ENCODE data around the gene PFKP. TPM values are rescaled to one million over a fixed set of nuclear protein-coding genes. Genes with fewer than 3 reads are reported as not detected.

Gene PFKP
- total and polyA plus RNA-seq, 4 experiments from 2014 or later, result 62.4 to 83.6 (median 73.2) TPM

GRCh38 chr10:3149918-3150317 lies 82.6 kb downstream of the PFKP start:
- no peaks in the 10 kb centered on the region for H3K27me3 Mint-ChIP-seq
- Histone ChIP-seq H3K4me1 (ENCODE audit: insufficient read depth, low read length) (no peaks in the 10 kb centered on the region), H3K4me3 (ENCODE audit: low read length in 2 of 2) (no peak overlapping the region), H3K27ac (ENCODE audit: low read depth, low read length) (no peak overlapping the region), H3K9me3 (ENCODE audit: control insufficient read depth in 1 of 2, low read length in 2 of 2) (no peaks in the 10 kb centered on the region), H3K36me3 (ENCODE audit: insufficient read depth, low read length) (peaks cover 82% of the 10 kb centered on the region), H3K27me3 (ENCODE audit: insufficient read depth, low read length) (no peaks in the 10 kb centered on the region)
- intact Hi-C loops (cut with micrococcal nuclease), result no loop called here
- no peak overlapping the region for H3K4me3 Mint-ChIP-seq
- peaks cover 0 to 2% (median under 1%) of the 10 kb centered on the region in 4 donors for H3K4me1 Mint-ChIP-seq
- no peak for DNase-seq
- no peak overlapping the region for H3K27ac Mint-ChIP-seq
- peaks cover 64 to 98% of the 10 kb centered on the region in 2 donors for H3K36me3 Mint-ChIP-seq
- POLR2A ChIA-PET (ENCODE audit: partially characterized antibody), result no interaction called here
- peaks cover 0 to under 1% (median 0%) of the 10 kb centered on the region in 8 donors for H3K9me3 Mint-ChIP-seq
- CTCF ChIA-PET (ENCODE audit: partially characterized antibody), result no interaction called here

- H3K4me1 Mint-ChIP-seq, result peaks cover 0 to 4% (median under 1%) of the 10 kb centered on the region in 4 donors
- Histone ChIP-seq H3K9me3 (ENCODE audit: control insufficient read depth in 1 of 2, low read length in 2 of 2) (no peaks in the 10 kb centered on the region), H3K27me3 (ENCODE audit: insufficient read depth, low read length) (no peaks in the 10 kb centered on the region), H3K4me3 (ENCODE audit: low read length in 2 of 2) (no peak overlapping the region), H3K27ac (ENCODE audit: low read depth, low read length) (no peak overlapping the region), H3K36me3 (ENCODE audit: insufficient read depth, low read length) (peaks cover 82% of the 10 kb centered on the region), H3K4me1 (ENCODE audit: insufficient read depth, low read length) (no peaks in the 10 kb centered on the region)
- H3K9me3 Mint-ChIP-seq, result peaks cover 0 to 2% (median 0%) of the 10 kb centered on the region in 8 donors
- no peak for DNase-seq
- POLR2A ChIA-PET (ENCODE audit: partially characterized antibody), result no interaction called here
- CTCF ChIA-PET (ENCODE audit: partially characterized antibody), result no interaction called here
- H3K27me3 Mint-ChIP-seq, result no peaks in the 10 kb centered on the region
- peaks cover 64 to 98% of the 10 kb centered on the region in 2 donors for H3K36me3 Mint-ChIP-seq
- intact Hi-C loops (cut with micrococcal nuclease), result no loop called here
- H3K4me3 Mint-ChIP-seq, result no peak overlapping the region
- peak overlapping the region in 2 of 7 donors; percentile 36 to 41 for H3K27ac Mint-ChIP-seq
These were observed 83.0 kb downstream of the PFKP start for GRCh38 chr10:3150366-3150765.

- Mint-ChIP-seq H3K4me1 (peaks cover 0 to 4% (median under 1%) of the 10 kb centered on the region in 4 donors), H3K4me3 (no peak overlapping the region), H3K27ac (no peak overlapping the region), H3K36me3 (peaks cover 61 to 96% of the 10 kb centered on the region in 2 donors), H3K27me3 (no peaks in the 10 kb centered on the region), H3K9me3 (peaks cover 0 to 2% (median 0%) of the 10 kb centered on the region in 8 donors)
- no peaks in the 10 kb centered on the region for H3K27me3 ChIP-seq (ENCODE audit: insufficient read depth, low read length)
- H3K9me3 ChIP-seq (ENCODE audit: control insufficient read depth in 1 of 2, low read length in 2 of 2), result no peaks in the 10 kb centered on the region
- H3K36me3 ChIP-seq (ENCODE audit: insufficient read depth, low read length), result peaks cover 80% of the 10 kb centered on the region
- ChIA-PET POLR2A (ENCODE audit: partially characterized antibody) (no interaction called here), CTCF (ENCODE audit: partially characterized antibody) (no interaction called here)
- intact Hi-C loops (cut with micrococcal nuclease), result no loop called here
- H3K4me1 ChIP-seq (ENCODE audit: insufficient read depth, low read length), result no peaks in the 10 kb centered on the region
- H3K4me3 ChIP-seq (ENCODE audit: low read length in 2 of 2), result no peak overlapping the region
- no peak for DNase-seq
- no peak overlapping the region for H3K27ac ChIP-seq (ENCODE audit: low read depth, low read length)
These were observed 83.6 kb downstream of the PFKP start for GRCh38 chr10:3150961-3151360.

- Histone ChIP-seq H3K9me3 (ENCODE audit: control insufficient read depth in 1 of 2, low read length in 2 of 2) (no peaks in the 10 kb centered on the region), H3K27me3 (ENCODE audit: insufficient read depth, low read length) (no peaks in the 10 kb centered on the region), H3K36me3 (ENCODE audit: insufficient read depth, low read length) (peaks cover 78% of the 10 kb centered on the region), H3K27ac (ENCODE audit: low read depth, low read length) (no peak overlapping the region), H3K4me1 (ENCODE audit: insufficient read depth, low read length) (no peaks in the 10 kb centered on the region), H3K4me3 (ENCODE audit: low read length in 2 of 2) (no peak overlapping the region)
- ChIA-PET CTCF (ENCODE audit: partially characterized antibody) (no interaction called here), POLR2A (ENCODE audit: partially characterized antibody) (no interaction called here)
- intact Hi-C loops (cut with micrococcal nuclease), result no loop called here
- no peak overlapping the region for H3K4me3 Mint-ChIP-seq
- H3K4me1 Mint-ChIP-seq, result peaks cover 0 to 4% (median under 1%) of the 10 kb centered on the region in 4 donors
- H3K27ac Mint-ChIP-seq, result peak overlapping the region in 1 of 7 donors; percentile 4
- no peaks in the 10 kb centered on the region for H3K27me3 Mint-ChIP-seq
- peaks cover 0 to 2% (median 0%) of the 10 kb centered on the region in 8 donors for H3K9me3 Mint-ChIP-seq
- no peak for DNase-seq
- H3K36me3 Mint-ChIP-seq, result peaks cover 62 to 95% of the 10 kb centered on the region in 2 donors
These were observed 84.7 kb downstream of the PFKP start for GRCh38 chr10:3151889-3152565.

- intact Hi-C loops (cut with micrococcal nuclease), result no loop called here
- no peaks in the 10 kb centered on the region for H3K9me3 ChIP-seq (ENCODE audit: control insufficient read depth in 1 of 2, low read length in 2 of 2)
- Mint-ChIP-seq H3K27me3 (no peaks in the 10 kb centered on the region), H3K27ac (no peak overlapping the region), H3K4me3 (no peak overlapping the region), H3K36me3 (peaks cover 62 to 95% of the 10 kb centered on the region in 2 donors), H3K4me1 (peaks cover 0 to 4% (median under 1%) of the 10 kb centered on the region in 4 donors), H3K9me3 (peaks cover 0 to 2% (median 0%) of the 10 kb centered on the region in 8 donors)
- no peak for DNase-seq
- ChIA-PET CTCF (ENCODE audit: partially characterized antibody) (no interaction called here), POLR2A (ENCODE audit: partially characterized antibody) (no interaction called here)
- H3K4me1 ChIP-seq (ENCODE audit: insufficient read depth, low read length), result no peaks in the 10 kb centered on the region
- H3K36me3 ChIP-seq (ENCODE audit: insufficient read depth, low read length), result peaks cover 78% of the 10 kb centered on the region
- H3K27me3 ChIP-seq (ENCODE audit: insufficient read depth, low read length), result no peaks in the 10 kb centered on the region
- H3K4me3 ChIP-seq (ENCODE audit: low read length in 2 of 2), result no peak overlapping the region
- H3K27ac ChIP-seq (ENCODE audit: low read depth, low read length), result no peak overlapping the region
These were observed 85.2 kb downstream of the PFKP start for GRCh38 chr10:3152566-3152935.

GRCh38 chr10:3154666-3155065 lies 87.3 kb downstream of the PFKP start:
- no peak overlapping the region for H3K27ac ChIP-seq (ENCODE audit: low read depth, low read length)
- H3K4me1 ChIP-seq (ENCODE audit: insufficient read depth, low read length), result no peaks in the 10 kb centered on the region
- CTCF ChIA-PET (ENCODE audit: partially characterized antibody), result no interaction called here
- no peaks in the 10 kb centered on the region for H3K27me3 ChIP-seq (ENCODE audit: insufficient read depth, low read length)
- no peak overlapping the region for H3K4me3 ChIP-seq (ENCODE audit: low read length in 2 of 2)
- peaks cover 75 to 93% of the 10 kb centered on the region in 2 donors for H3K36me3 Mint-ChIP-seq
- no peaks in the 10 kb centered on the region for H3K27me3 Mint-ChIP-seq
- peak overlapping the region in 4 of 7 donors; percentile 7 to 71 (median 28) for H3K27ac Mint-ChIP-seq
- no peak overlapping the region for H3K4me3 Mint-ChIP-seq
- peaks cover 81% of the 10 kb centered on the region for H3K36me3 ChIP-seq (ENCODE audit: insufficient read depth, low read length)
- H3K9me3 Mint-ChIP-seq, result peaks cover 0 to 2% (median 0%) of the 10 kb centered on the region in 8 donors
- H3K4me1 Mint-ChIP-seq, result peaks cover 0 to 4% (median 2%) of the 10 kb centered on the region in 4 donors
- H3K9me3 ChIP-seq (ENCODE audit: control insufficient read depth in 1 of 2, low read length in 2 of 2), result no peaks in the 10 kb centered on the region
- no peak for DNase-seq
- intact Hi-C loops (cut with micrococcal nuclease), result no loop called here
- POLR2A ChIA-PET (ENCODE audit: partially characterized antibody), result no interaction called here

- Histone ChIP-seq H3K9me3 (ENCODE audit: control insufficient read depth in 1 of 2, low read length in 2 of 2) (no peaks in the 10 kb centered on the region), H3K27ac (ENCODE audit: low read depth, low read length) (no peak overlapping the region), H3K27me3 (ENCODE audit: insufficient read depth, low read length) (no peaks in the 10 kb centered on the region), H3K4me1 (ENCODE audit: insufficient read depth, low read length) (no peaks in the 10 kb centered on the region), H3K4me3 (ENCODE audit: low read length in 2 of 2) (no peak overlapping the region), H3K36me3 (ENCODE audit: insufficient read depth, low read length) (peaks cover 66% of the 10 kb centered on the region)
- Mint-ChIP-seq H3K4me3 (no peak overlapping the region), H3K27me3 (no peaks in the 10 kb centered on the region), H3K9me3 (peaks cover 0 to 2% (median 0%) of the 10 kb centered on the region in 8 donors), H3K27ac (no peak overlapping the region), H3K36me3 (peaks cover 77 to 86% of the 10 kb centered on the region in 2 donors), H3K4me1 (peaks cover 0 to 4% (median 2%) of the 10 kb centered on the region in 4 donors)
- ChIA-PET CTCF (ENCODE audit: partially characterized antibody) (no interaction called here), POLR2A (ENCODE audit: partially characterized antibody) (no interaction called here)
- DNase-seq, result no peak
- intact Hi-C loops (cut with micrococcal nuclease), result no loop called here
These were observed 91.8 kb downstream of the PFKP start for GRCh38 chr10:3159152-3159551.

Data from CD4-positive, alpha-beta memory T cell (primary cell).